ENCODE data around the gene KCNF1. TPM values are rescaled to one million over a fixed set of nuclear protein-coding genes. Genes with fewer than 3 reads are reported as not detected.

KCNF1 gene
- total RNA-seq, 8 experiments from 2014 or later, result 0.15 to 3.8 (median 1.6) TPM

GRCh38 chr2:10884574-10884975 is 27.2 kb upstream of the KCNF1 start:
- Histone ChIP-seq H3K27ac (peak overlapping the region in 1 of 2 donors; percentile 71), H3K4me3 (no peak overlapping the region), H3K4me1 (replicated peaks in 1 of 2) (peaks cover 29 to 31% of the 10 kb centered on the region in 2 donors)
- whole genome bisulfite sequencing, 10 experiments, result 0 to 36% (median 22%) methylated on average over 1 to 3 of the region's 5 CpGs; no CpG with 5 or more reads in 2 of the 10 experiments
- ATAC-seq (replicated peaks in 6 of 8), result peak in 7 of 8 experiments; percentile 54 to 79 (median 69)
- in situ Hi-C loops (cut with MboI; ENCODE audit: low pct_unique_long_range_greater_than_20kb in 2 of 9, low sequenced_read_pairs in 9 of 9, unreplicated experiment in 9 of 9), result no loop called here

GRCh38 chr2:10885094-10885860 is 26.5 kb upstream of the KCNF1 start:
- in situ Hi-C loops (cut with MboI; ENCODE audit: low pct_unique_long_range_greater_than_20kb in 2 of 9, low sequenced_read_pairs in 9 of 9, unreplicated experiment in 9 of 9), result no loop called here
- H3K4me1 ChIP-seq (replicated peaks in 1 of 2), result peaks cover 29 to 31% of the 10 kb centered on the region in 2 donors
- WGBS, 10 experiments, result 54 to 100% (median 84%) methylated on average over 1 to 5 of the region's 6 CpGs; no CpG with 5 or more reads in 2 of the 10 experiments
- ATAC-seq (replicated peaks in 6 of 8), result no peak
- H3K4me3 ChIP-seq, result no peak overlapping the region
- peak overlapping the region in 1 of 2 donors; percentile 71 for H3K27ac ChIP-seq

- peaks cover 29 to 31% of the 10 kb centered on the region in 2 donors for H3K4me1 ChIP-seq (replicated peaks in 1 of 2)
- in situ Hi-C loops (cut with MboI; ENCODE audit: low pct_unique_long_range_greater_than_20kb in 2 of 9, low sequenced_read_pairs in 9 of 9, unreplicated experiment in 9 of 9), result no loop called here
- H3K27ac ChIP-seq, result no peak overlapping the region
- no peak for ATAC-seq (replicated peaks in 6 of 8)
- no peak overlapping the region for H3K4me3 ChIP-seq
- 0 to 100% (median 63%) methylated on average over 1 to 3 of the region's 3 CpGs; no CpG with 5 or more reads in 3 of the 10 experiments for WGBS, 10 experiments
These were observed 24.3 kb upstream of the KCNF1 start for GRCh38 chr2:10887476-10887875.

GRCh38 chr2:10889651-10890215 is 22.0 kb upstream of the KCNF1 start:
- Histone ChIP-seq H3K4me3 (no peak overlapping the region), H3K4me1 (replicated peaks in 1 of 2) (peaks cover 9 to 10% of the 10 kb centered on the region in 2 donors), H3K27ac (no peak overlapping the region)
- WGBS, 10 experiments, result 60 to 83% (median 67%) methylated on average over 1 to 4 of the region's 9 CpGs; no CpG with 5 or more reads in 7 of the 10 experiments
- in situ Hi-C loops (cut with MboI; ENCODE audit: low pct_unique_long_range_greater_than_20kb in 2 of 9, low sequenced_read_pairs in 9 of 9, unreplicated experiment in 9 of 9), result no loop called here
- ATAC-seq (replicated peaks in 6 of 8), result peak in 2 of 8 experiments; percentile 47 to 59

GRCh38 chr2:10890706-10891270 is 20.9 kb upstream of the KCNF1 start:
- H3K4me3 ChIP-seq, result no peak overlapping the region
- ATAC-seq (replicated peaks in 6 of 8), result no peak
- no peak overlapping the region for H3K27ac ChIP-seq
- WGBS, 10 experiments, result 0 to 93% (median 67%) methylated on average over 1 to 3 of the region's 8 CpGs; no CpG with 5 or more reads in 5 of the 10 experiments
- in situ Hi-C loops (cut with MboI; ENCODE audit: low pct_unique_long_range_greater_than_20kb in 2 of 9, low sequenced_read_pairs in 9 of 9, unreplicated experiment in 9 of 9), result no loop called here
- H3K4me1 ChIP-seq (replicated peaks in 1 of 2), result no peaks in the 10 kb centered on the region

- Histone ChIP-seq H3K4me3 (no peak overlapping the region), H3K27ac (no peak overlapping the region), H3K4me1 (replicated peaks in 1 of 2) (no peaks in the 10 kb centered on the region)
- no peak for ATAC-seq (replicated peaks in 6 of 8)
- in situ Hi-C loops (cut with MboI; ENCODE audit: low pct_unique_long_range_greater_than_20kb in 2 of 9, low sequenced_read_pairs in 9 of 9, unreplicated experiment in 9 of 9), result no loop called here
- 0 to 100% (median 58%) methylated on average over 1 to 5 of the region's 6 CpGs; no CpG with 5 or more reads in 4 of the 10 experiments for WGBS, 10 experiments
These were observed 20.3 kb upstream of the KCNF1 start for GRCh38 chr2:10891390-10891789.

GRCh38 chr2:10891848-10892247 is 19.9 kb upstream of the KCNF1 start:
- in situ Hi-C loops (cut with MboI; ENCODE audit: low pct_unique_long_range_greater_than_20kb in 2 of 9, low sequenced_read_pairs in 9 of 9, unreplicated experiment in 9 of 9), result no loop called here
- ATAC-seq (replicated peaks in 6 of 8), result no peak
- WGBS, 10 experiments, result 25 to 100% (median 80%) methylated on average over 1 to 5 of the region's 5 CpGs; no CpG with 5 or more reads in 1 of the 10 experiments
- H3K4me1 ChIP-seq (replicated peaks in 1 of 2), result no peaks in the 10 kb centered on the region
- no peak overlapping the region for H3K27ac ChIP-seq
- no peak overlapping the region for H3K4me3 ChIP-seq

- no peaks in the 10 kb centered on the region for H3K4me1 ChIP-seq (replicated peaks in 1 of 2)
- in situ Hi-C loops (cut with MboI; ENCODE audit: low pct_unique_long_range_greater_than_20kb in 2 of 9, low sequenced_read_pairs in 9 of 9, unreplicated experiment in 9 of 9), result no loop called here
- H3K4me3 ChIP-seq, result no peak overlapping the region
- H3K27ac ChIP-seq, result no peak overlapping the region
- no peak for ATAC-seq (replicated peaks in 6 of 8)
These were observed 19.4 kb upstream of the KCNF1 start for GRCh38 chr2:10892316-10892715.

GRCh38 chr2:10892796-10893350 is 18.9 kb upstream of the KCNF1 start:
- ATAC-seq (replicated peaks in 6 of 8), result no peak
- 64 to 100% (median 100%) methylated on average over 1 to 4 of the region's 5 CpGs; no CpG with 5 or more reads in 5 of the 10 experiments for WGBS, 10 experiments
- in situ Hi-C loops (cut with MboI; ENCODE audit: low pct_unique_long_range_greater_than_20kb in 2 of 9, low sequenced_read_pairs in 9 of 9, unreplicated experiment in 9 of 9), result no loop called here

GRCh38 chr2:10894264-10894935 is 17.3 kb upstream of the KCNF1 start:
- 0 to 63% (median 59%) methylated on average over 1 to 4 of the region's 4 CpGs; no CpG with 5 or more reads in 3 of the 10 experiments for WGBS, 10 experiments
- H3K4me1 ChIP-seq (replicated peaks in 1 of 2), result no peaks in the 10 kb centered on the region
- H3K4me3 ChIP-seq, result no peak overlapping the region
- no peak for ATAC-seq (replicated peaks in 6 of 8)
- in situ Hi-C loops (cut with MboI; ENCODE audit: low pct_unique_long_range_greater_than_20kb in 2 of 9, low sequenced_read_pairs in 9 of 9, unreplicated experiment in 9 of 9), result no loop called here
- H3K27ac ChIP-seq, result no peak overlapping the region

More at GRCh38 chr2:10892796-10893350, 18.9 kb upstream of the KCNF1 start:
- Histone ChIP-seq H3K4me3 (no peak overlapping the region), H3K4me1 (replicated peaks in 1 of 2) (no peaks in the 10 kb centered on the region), H3K27ac (no peak overlapping the region)

- no peak overlapping the region for H3K27ac ChIP-seq
- in situ Hi-C loops (cut with MboI; ENCODE audit: low pct_unique_long_range_greater_than_20kb in 2 of 9, low sequenced_read_pairs in 9 of 9, unreplicated experiment in 9 of 9), result no loop called here
- 0 to 100% (median 83%) methylated on average over 1 to 2 of the region's 2 CpGs; no CpG with 5 or more reads in 3 of the 10 experiments for WGBS, 10 experiments
- H3K4me1 ChIP-seq (replicated peaks in 1 of 2), result no peaks in the 10 kb centered on the region
- no peak for ATAC-seq (replicated peaks in 6 of 8)
- no peak overlapping the region for H3K4me3 ChIP-seq
These were observed 16.5 kb upstream of the KCNF1 start for GRCh38 chr2:10895231-10895630.

- in situ Hi-C loops (cut with MboI; ENCODE audit: low pct_unique_long_range_greater_than_20kb in 2 of 9, low sequenced_read_pairs in 9 of 9, unreplicated experiment in 9 of 9), result no loop called here
- no peak for ATAC-seq (replicated peaks in 6 of 8)
These were observed 13.8 kb upstream of the KCNF1 start for GRCh38 chr2:10897956-10898355.

More at GRCh38 chr2:10897956-10898355, 13.8 kb upstream of the KCNF1 start:
- Histone ChIP-seq H3K27ac (no peak overlapping the region), H3K4me3 (no peak overlapping the region), H3K4me1 (replicated peaks in 1 of 2) (no peaks in the 10 kb centered on the region)
- WGBS, 10 experiments, result 59 to 100% (median 80%) methylated on average over 1 to 3 of the region's 4 CpGs; no CpG with 5 or more reads in 5 of the 10 experiments

Measured in motor neuron (in vitro differentiated cells).